KOPT-K1 (cell line): ENCODE measurements around the gene FGF12.

ENCODE experiments used
- H3K27ac ChIP-seq: fragments of 200-600 bp; sonication (generic); 2 replicates; pipeline ENCODE4 v1.5.1; 2016; ENCODE audit warnings: antibody characterized with exemption, mild to moderate bottlenecking, low read depth, low read length; ENCODE audit not compliant: poor library complexity, severe bottlenecking
- H3K36me3 ChIP-seq: fragments of 200-600 bp; sonication (generic); 2 replicates; pipeline ENCODE4 v1.5.1; 2017; ENCODE audit warnings: antibody characterized with exemption, mild to moderate bottlenecking, low read length, moderate library complexity; ENCODE audit not compliant: insufficient read depth
- H3K9me3 ChIP-seq: fragments of 200-600 bp; sonication (generic); 2 replicates; pipeline ENCODE4 v1.5.1; 2017; ENCODE audit warnings: antibody characterized with exemption, low read length, mild to moderate bottlenecking; ENCODE audit not compliant: insufficient read depth, poor library complexity, severe bottlenecking

The FGF12 gene

DNA sequence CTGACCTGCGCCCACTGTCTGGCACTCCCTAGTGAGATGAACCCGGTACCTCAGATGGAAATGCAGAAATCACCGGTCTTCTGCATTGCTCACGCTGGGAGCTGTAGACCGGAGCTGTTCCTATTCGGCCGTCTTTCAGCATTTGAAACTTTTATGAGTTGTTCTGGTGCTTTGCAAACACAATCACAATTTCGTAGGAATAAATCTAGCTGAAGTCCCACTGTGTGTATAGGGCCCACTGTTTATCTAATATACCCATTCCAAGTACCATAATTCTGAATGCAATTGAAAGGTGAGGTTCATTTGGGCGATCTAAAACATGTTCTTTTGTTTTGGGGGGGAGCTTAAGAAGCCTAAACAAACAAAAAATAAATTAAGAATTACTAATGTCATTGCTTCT, 572.1 kb downstream of the FGF12 start:
- no peaks in the 10 kb centered on the region for H3K9me3 ChIP-seq
- H3K27ac ChIP-seq, result no peak overlapping the region
- H3K36me3 ChIP-seq, result no peaks in the 10 kb centered on the region

DNA sequence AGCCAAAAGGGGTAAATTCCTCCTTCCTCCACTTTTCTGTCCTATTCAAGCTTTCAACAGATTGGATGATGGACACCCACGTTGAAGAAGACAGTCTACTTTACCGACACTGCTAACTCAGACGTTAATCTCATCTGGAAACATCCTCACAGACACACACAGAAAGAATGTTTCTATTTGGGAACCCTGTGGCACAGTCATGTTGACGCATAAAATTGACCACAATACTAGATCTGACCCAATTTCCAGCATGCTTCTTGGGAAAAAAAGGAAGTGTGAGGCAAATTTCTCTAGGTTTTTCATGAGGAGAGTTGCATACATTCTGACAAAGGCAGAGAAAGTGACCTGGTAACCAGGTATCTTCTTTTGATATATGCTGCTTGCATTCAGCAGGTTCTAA, 594.1 kb downstream of the FGF12 start:
- H3K36me3 ChIP-seq, result no peaks in the 10 kb centered on the region
- no peaks in the 10 kb centered on the region for H3K9me3 ChIP-seq
- H3K27ac ChIP-seq, result no peak overlapping the region

DNA sequence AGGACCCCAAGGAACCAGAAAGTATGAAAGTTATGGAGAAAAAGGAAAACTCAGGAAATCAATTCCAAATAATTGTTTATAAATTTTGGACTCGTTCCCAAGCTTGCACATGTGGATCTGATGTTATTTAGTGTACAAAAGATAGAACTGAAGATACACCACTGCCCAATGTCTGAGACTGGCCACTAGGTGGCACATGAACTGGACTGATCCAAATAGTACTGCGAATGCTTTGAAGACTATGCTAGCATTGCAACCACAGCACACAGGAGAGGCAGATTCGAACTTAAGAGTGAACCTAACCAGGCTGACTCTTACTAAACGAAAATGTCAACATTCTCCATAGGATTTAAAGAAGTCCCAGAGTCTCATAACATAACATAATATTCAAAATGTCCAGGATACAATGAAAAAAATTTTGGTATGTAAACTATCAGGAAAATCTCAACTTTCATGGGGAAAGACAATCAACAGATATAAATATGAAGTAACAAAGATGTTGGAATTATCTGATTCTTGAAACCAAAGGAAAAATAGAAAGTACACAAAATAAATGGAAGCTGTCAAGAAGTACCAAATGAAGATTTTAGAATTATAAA, 596.7 kb downstream of the FGF12 start:
- Histone ChIP-seq H3K27ac (no peak overlapping the region), H3K36me3 (no peaks in the 10 kb centered on the region), H3K9me3 (no peaks in the 10 kb centered on the region)

DNA sequence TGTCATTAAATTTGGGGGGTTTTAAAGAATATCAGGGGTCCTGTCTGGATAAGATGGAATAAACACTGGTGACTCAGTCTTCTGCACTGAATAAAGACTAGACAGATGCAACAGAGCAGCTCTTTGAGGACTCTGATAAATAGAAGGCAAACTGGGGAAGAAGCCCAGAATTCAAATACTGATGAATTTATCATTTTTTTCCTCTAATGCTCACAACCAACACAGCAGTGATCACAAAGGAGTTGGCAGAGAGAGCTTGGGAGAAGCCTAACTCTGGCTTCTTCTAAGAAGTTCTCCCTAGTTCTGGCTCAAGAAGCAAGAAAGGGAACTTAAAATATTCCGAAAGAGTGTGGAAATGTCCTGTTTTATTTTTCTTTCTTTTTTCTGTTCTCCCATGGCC, 597.8 kb downstream of the FGF12 start:
- no peaks in the 10 kb centered on the region for H3K36me3 ChIP-seq
- H3K9me3 ChIP-seq, result no peaks in the 10 kb centered on the region
- no peak overlapping the region for H3K27ac ChIP-seq

DNA sequence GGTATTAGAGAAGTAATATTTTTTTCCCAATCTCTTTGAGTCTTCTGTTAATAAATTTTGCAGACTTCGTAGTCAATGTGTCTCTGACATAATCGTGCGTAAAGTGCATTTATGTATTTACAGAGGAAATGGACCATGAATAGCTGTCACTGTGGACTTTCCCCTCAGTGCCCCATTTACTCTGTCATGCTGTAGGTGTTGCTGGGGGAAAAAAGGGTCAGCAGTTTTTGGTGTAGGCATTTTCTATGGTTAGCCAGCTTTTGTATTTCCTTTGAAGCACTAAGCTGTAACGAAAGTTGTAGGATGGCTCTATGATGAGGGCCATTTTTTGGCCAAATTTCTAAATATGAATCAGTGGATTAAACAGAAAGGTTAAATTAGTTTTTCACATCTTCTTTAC, 598.4 kb downstream of the FGF12 start:
- H3K27ac ChIP-seq, result no peak overlapping the region
- no peaks in the 10 kb centered on the region for H3K9me3 ChIP-seq

DNA sequence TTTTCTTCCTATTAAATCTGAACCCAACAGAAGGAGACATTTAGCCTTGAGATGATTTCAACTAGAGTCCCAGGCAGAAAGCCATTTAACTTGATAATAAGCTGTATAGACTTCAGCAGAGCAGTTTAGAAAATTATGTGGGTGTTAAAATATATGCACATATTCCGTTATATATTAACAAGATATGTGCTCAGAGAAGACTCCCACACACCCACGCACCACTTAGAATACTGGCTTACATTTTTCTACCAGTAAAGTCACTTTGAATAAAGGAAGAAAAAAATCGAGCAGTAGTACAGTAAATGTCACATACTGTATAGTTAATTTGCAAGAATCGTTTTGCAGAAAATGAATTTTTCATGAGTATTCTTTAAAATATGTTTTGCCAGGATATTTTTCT, 599.3 kb downstream of the FGF12 start:
- no peak overlapping the region for H3K27ac ChIP-seq
- H3K9me3 ChIP-seq, result no peaks in the 10 kb centered on the region
- no peaks in the 10 kb centered on the region for H3K36me3 ChIP-seq

More for the DNA sequence above, 598.4 kb downstream of the FGF12 start:
- no peaks in the 10 kb centered on the region for H3K36me3 ChIP-seq

DNA sequence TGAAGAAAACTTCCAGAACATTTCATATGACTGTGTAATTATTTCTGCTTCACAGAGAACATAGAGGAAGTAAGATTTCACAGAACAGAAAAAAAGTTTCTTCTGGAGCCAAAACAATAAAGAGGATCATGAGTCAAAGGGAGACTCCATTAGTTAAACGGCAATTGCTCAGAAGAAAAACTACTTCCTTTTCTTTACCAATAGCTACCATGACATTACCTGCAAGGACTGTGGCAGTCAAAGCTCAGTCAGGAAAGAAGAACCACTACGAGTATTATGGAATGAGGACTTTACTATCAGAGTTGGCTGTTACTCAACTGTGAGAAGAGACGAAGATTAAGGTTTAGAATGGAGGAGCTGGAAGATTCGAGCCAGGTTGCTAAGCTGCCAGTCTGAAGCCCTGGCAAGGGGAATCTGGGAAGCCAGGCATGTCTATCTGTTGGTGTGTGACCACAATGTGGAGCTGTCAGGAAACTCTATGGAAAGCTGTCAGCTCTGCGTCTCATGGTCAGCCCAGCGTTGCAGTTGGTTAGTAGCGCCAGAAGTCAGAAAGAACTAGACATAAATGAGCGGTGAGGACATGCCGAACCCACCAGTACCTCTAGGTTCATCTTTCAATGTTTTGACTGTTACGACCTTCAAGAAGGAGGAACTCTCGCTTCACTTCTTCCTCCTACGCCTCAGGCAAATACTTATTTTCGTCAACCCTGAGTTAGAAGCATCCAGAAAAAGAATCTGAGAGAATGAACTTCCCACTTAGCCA, 604.3 kb downstream of the FGF12 start:
- no peak overlapping the region for H3K27ac ChIP-seq
- H3K36me3 ChIP-seq, result no peaks in the 10 kb centered on the region
- no peaks in the 10 kb centered on the region for H3K9me3 ChIP-seq

DNA sequence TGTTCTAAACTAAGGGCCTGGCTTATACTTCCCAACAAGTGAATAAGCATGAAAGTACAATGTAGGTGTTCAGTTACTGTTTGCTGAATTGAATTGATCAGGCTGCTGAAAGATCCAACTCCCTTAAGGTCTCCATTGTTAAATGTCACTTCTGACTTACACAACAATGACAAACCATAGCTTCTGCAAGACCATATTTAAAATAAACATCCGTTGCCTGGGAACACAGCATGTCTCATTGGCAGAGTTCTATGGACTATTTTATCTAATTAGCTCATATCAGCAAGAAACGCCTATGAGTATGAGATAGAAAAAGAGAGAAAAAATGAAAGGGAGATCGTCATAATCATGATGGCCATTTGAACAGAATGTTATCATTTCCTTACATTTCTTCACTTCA, 605.4 kb downstream of the FGF12 start:
- Histone ChIP-seq H3K27ac (no peak overlapping the region), H3K9me3 (no peaks in the 10 kb centered on the region), H3K36me3 (no peaks in the 10 kb centered on the region)

DNA sequence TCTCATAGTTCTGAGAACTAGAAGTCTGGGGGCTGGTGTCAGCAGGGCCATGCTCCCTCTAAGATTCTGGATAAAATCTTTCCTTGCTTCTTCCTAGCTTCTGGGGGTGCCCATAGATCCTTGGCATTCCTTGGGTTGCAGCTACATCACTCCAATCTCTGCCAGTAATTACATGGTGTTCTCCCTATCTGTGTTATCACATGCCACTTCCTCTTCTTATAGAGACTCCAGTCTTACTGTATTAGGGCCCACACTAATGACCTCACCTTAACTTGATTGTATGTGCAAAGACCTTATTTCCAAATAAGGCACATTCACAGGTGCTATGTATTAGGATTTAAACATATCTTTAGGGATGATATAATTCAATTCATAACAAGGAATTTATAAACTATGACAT, 618.5 kb downstream of the FGF12 start:
- Histone ChIP-seq H3K27ac (no peak overlapping the region), H3K36me3 (no peaks in the 10 kb centered on the region)

DNA sequence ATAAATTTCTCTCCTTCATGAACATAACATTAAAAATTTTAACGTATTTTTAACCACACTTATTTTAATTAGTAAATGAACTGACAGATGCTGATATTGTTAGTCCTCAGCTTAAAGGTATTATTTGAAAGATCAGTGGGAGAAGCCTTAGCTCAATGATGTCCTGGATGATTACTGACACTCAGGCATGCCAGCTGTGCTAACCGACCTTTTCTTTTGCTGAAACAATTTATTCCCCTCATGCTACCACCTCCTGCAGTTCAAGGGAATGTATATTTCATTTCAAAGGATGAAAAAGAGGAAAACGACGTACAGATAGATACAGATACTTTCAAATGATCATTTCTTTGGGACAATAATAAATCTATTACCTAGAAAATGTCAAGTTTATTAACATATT, 620.8 kb downstream of the FGF12 start:
- H3K27ac ChIP-seq, result no peak overlapping the region
- no peaks in the 10 kb centered on the region for H3K9me3 ChIP-seq
- no peaks in the 10 kb centered on the region for H3K36me3 ChIP-seq

More for the DNA sequence above, 618.5 kb downstream of the FGF12 start:
- no peaks in the 10 kb centered on the region for H3K9me3 ChIP-seq

DNA sequence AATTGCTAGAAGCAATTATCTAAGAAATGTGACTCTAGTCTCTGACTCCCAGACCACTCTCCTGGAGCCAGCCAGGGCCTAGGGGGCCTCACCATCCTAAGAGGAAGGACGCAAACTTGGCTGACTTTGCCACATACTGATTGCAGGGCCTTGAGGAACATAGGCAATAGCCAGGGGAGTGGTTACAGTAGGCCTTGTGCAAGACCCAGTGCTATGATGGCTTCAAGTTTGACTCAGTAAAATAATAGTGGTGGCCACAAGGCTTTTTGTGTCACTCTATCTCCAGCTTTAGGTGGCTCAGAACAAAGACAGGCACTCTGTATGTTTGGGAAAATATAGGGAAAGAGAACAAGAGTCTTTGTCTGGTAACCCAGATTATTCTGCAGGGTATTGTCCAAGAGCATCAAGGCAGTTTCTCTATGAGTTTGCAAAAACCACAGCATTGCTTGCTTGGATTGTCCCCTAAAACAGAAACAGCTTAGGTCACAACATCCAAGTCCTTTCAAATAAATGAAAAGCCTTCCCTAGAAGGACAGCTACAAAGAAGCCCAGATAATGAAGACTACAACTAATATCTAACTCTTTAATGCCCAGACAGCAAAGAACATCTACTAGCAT, 634.8 kb downstream of the FGF12 start:
- H3K27ac ChIP-seq, result no peak overlapping the region

DNA sequence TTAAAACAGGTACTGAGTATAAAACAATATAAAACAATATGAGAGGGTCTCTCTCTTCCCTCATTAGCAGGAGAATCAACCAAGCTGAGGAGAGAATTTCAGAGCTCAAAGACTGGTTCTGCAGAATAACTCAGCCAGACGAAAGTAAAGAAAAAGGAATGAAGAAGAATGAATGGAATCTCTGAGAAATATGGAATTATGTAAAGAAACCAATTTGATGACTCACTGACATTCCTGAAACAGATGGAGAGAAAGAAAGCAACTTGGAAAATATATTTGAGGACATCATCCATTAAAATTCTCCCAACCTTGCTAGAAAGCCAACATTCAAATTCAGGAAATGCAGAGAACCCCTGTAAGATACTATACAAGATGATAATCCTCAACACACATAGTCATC, 635.5 kb downstream of the FGF12 start:
- Histone ChIP-seq H3K36me3 (no peaks in the 10 kb centered on the region), H3K9me3 (no peaks in the 10 kb centered on the region), H3K27ac (no peak overlapping the region)

More for the DNA sequence above, 634.8 kb downstream of the FGF12 start:
- no peaks in the 10 kb centered on the region for H3K9me3 ChIP-seq
- no peaks in the 10 kb centered on the region for H3K36me3 ChIP-seq

DNA sequence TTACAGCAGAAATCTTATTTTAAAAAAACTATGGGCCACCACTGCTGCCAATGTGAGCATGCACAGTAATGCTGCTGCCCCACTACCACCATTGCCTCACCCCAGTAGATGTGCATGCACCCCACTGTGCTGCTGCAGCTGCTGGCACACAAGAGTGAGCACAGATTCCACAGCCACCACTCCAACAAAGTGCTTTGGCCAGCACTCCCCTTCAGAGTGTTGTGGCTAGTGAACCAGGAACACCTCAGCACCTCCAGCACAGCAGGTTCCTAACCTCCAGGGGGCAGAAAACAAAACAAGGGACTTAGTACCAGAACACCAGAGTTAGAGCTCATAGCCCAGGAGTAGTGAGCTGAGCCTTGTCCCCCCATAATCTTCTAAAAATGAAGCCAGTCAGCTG, 636.8 kb downstream of the FGF12 start:
- no peaks in the 10 kb centered on the region for H3K36me3 ChIP-seq
- H3K27ac ChIP-seq, result no peak overlapping the region
- no peaks in the 10 kb centered on the region for H3K9me3 ChIP-seq
